ENCODE data around the gene C6orf62. TPM values are rescaled to one million over a fixed set of nuclear protein-coding genes. Genes with fewer than 3 reads are reported as not detected.

C6orf62 gene
- polyA plus RNA-seq, 4 donors: 34.3 to 83.4 (median 49.5) TPM

DNA sequence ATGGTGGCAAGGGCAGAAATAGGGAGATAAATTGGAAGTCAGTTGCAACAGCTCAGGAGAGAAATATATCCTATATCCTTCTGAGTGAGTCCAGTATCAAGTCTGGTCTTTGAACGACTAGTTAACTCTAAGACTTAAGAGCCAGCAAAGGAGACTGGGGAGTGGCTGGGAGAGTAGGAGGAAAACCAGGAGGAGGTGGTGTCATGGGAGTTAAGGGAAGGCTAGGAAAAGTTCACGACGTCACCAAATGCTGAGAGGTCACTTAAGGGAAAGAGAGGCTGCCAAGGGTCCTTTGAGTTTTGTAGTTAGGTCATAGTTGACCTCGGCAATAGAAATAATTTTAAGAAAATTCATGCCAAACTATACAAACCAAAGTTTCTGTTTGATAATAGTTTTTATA lies 27.0 kb downstream of the C6orf62 start:
- no peak overlapping the region for H3K4me3 ChIP-seq (ENCODE audit: low read depth in 1 of 3, low read length in 3 of 3)
- no peaks in the 10 kb centered on the region for H3K27me3 ChIP-seq (ENCODE audit: control insufficient read depth in 3 of 3, insufficient read depth in 3 of 3, low read length in 3 of 3)
- no peaks in the 10 kb centered on the region for H3K9me3 ChIP-seq (ENCODE audit: control insufficient read depth in 2 of 2, insufficient read depth in 1 of 2, low read depth in 1 of 2, low read length in 1 of 2)
- H3K36me3 ChIP-seq (ENCODE audit: control insufficient read depth in 3 of 3, insufficient read depth in 2 of 3, low read depth in 1 of 3, low read length in 3 of 3): no peaks in the 10 kb centered on the region
- no peak for DNase-seq
- 64 to 83% (median 82%) methylated on average over 4 of the region's 4 CpGs for WGBS, 3 donors
- FAIRE-seq: no peak
- H3K4me1 ChIP-seq (ENCODE audit: control insufficient read depth in 3 of 3, insufficient read depth in 2 of 3, low read depth in 1 of 3, low read length in 2 of 3): peaks cover 0 to 14% (median 0%) of the 10 kb centered on the region in 3 donors
- no peak overlapping the region for H3K27ac ChIP-seq (ENCODE audit: low read depth in 1 of 3, low read length in 2 of 3)

DNA sequence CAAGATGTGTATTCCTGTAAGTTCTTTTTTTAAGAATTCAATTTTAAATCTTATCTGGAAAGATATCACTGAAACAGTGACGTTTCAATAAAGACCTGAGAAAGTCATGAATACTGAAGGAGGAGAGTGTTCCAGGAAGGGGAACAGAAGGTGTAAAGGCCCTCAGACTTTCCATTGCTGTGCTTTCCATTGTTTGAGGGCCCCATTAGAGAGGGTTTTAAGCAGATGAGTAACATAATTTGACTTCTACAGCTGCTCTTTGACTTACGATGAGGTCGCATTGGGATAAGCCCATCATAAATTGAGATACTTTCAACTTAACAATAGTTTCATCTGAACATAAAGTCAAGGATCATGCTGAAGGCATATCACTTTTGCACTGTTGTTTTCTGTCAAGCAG lies 27.4 kb downstream of the C6orf62 start:
- H3K27me3 ChIP-seq (ENCODE audit: control insufficient read depth in 3 of 3, insufficient read depth in 3 of 3, low read length in 3 of 3): no peaks in the 10 kb centered on the region
- FAIRE-seq (no peak), DNase-seq (no peak)
- H3K4me1 ChIP-seq (ENCODE audit: control insufficient read depth in 3 of 3, insufficient read depth in 2 of 3, low read depth in 1 of 3, low read length in 2 of 3): peaks cover 0 to 14% (median 0%) of the 10 kb centered on the region in 3 donors
- 78 to 85% (median 83%) methylated on average over 3 of the region's 3 CpGs for WGBS, 3 donors
- H3K9me3 ChIP-seq (ENCODE audit: control insufficient read depth in 2 of 2, insufficient read depth in 1 of 2, low read depth in 1 of 2, low read length in 1 of 2): no peaks in the 10 kb centered on the region
- no peak overlapping the region for H3K27ac ChIP-seq (ENCODE audit: low read depth in 1 of 3, low read length in 2 of 3)
- H3K4me3 ChIP-seq (ENCODE audit: low read depth in 1 of 3, low read length in 3 of 3): no peak overlapping the region
- H3K36me3 ChIP-seq (ENCODE audit: control insufficient read depth in 3 of 3, insufficient read depth in 2 of 3, low read depth in 1 of 3, low read length in 3 of 3): no peaks in the 10 kb centered on the region

DNA sequence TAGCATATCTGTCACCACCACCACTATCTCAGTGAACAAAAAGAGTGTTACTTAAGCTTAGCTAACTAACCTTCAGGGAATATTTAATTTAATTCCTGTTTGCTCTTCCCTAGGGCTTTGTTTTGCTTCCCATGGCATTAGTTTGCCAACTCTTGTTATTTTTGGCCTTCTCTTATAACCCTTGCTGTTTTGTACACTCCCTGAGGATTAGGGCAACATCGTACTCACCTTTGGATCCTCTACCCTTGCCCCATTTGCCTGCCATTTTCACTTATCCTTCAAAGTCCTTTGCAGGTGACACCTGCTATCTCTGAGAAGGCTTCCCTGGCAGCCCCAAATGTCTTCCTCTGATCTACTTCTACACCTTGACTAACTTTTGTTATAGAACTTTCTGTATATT lies 28.4 kb downstream of the C6orf62 start:
- no peaks in the 10 kb centered on the region for H3K36me3 ChIP-seq (ENCODE audit: control insufficient read depth in 3 of 3, insufficient read depth in 2 of 3, low read depth in 1 of 3, low read length in 3 of 3)
- no peaks in the 10 kb centered on the region for H3K9me3 ChIP-seq (ENCODE audit: control insufficient read depth in 2 of 2, insufficient read depth in 1 of 2, low read depth in 1 of 2, low read length in 1 of 2)
- WGBS, 3 donors: 58 to 80% (median 62%) methylated on average over 1 of the region's 1 CpG
- H3K27ac ChIP-seq (ENCODE audit: low read depth in 1 of 3, low read length in 2 of 3): no peak overlapping the region
- FAIRE-seq (no peak), DNase-seq (no peak)
- peaks cover 0 to 14% (median 0%) of the 10 kb centered on the region in 3 donors for H3K4me1 ChIP-seq (ENCODE audit: control insufficient read depth in 3 of 3, insufficient read depth in 2 of 3, low read depth in 1 of 3, low read length in 2 of 3)
- no peaks in the 10 kb centered on the region for H3K27me3 ChIP-seq (ENCODE audit: control insufficient read depth in 3 of 3, insufficient read depth in 3 of 3, low read length in 3 of 3)
- no peak overlapping the region for H3K4me3 ChIP-seq (ENCODE audit: low read depth in 1 of 3, low read length in 3 of 3)

DNA sequence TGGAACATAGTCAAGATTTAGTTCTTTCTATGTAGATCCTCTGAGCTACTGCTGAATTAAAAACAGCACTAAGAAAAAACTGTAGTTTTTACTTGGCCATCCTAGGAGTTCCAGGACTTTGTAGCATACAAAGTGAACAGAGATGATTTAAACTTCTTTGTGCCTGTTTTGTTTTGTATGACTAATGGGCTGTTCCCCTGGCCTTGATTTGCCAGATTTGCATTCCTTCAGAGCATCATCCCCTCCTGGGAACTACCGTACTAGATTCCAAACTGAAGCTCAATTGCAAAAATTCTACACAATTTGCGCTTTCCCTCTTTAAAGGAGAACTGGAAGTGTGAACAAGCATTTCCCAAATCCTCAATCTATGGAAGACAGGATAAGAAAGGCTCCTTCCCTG lies 29.0 kb downstream of the C6orf62 start:
- H3K9me3 ChIP-seq (ENCODE audit: control insufficient read depth in 2 of 2, insufficient read depth in 1 of 2, low read depth in 1 of 2, low read length in 1 of 2): no peaks in the 10 kb centered on the region
- no peaks in the 10 kb centered on the region for H3K27me3 ChIP-seq (ENCODE audit: control insufficient read depth in 3 of 3, insufficient read depth in 3 of 3, low read length in 3 of 3)
- H3K4me1 ChIP-seq (ENCODE audit: control insufficient read depth in 3 of 3, insufficient read depth in 2 of 3, low read depth in 1 of 3, low read length in 2 of 3): peaks cover 0 to 14% (median 0%) of the 10 kb centered on the region in 3 donors
- DNase-seq: no peak
- 91 to 98% (median 95%) methylated on average over 2 of the region's 2 CpGs for WGBS, 3 donors
- no peaks in the 10 kb centered on the region for H3K36me3 ChIP-seq (ENCODE audit: control insufficient read depth in 3 of 3, insufficient read depth in 2 of 3, low read depth in 1 of 3, low read length in 3 of 3)
- no peak overlapping the region for H3K27ac ChIP-seq (ENCODE audit: low read depth in 1 of 3, low read length in 2 of 3)
- H3K4me3 ChIP-seq (ENCODE audit: low read depth in 1 of 3, low read length in 3 of 3): no peak overlapping the region
- FAIRE-seq: no peak

DNA sequence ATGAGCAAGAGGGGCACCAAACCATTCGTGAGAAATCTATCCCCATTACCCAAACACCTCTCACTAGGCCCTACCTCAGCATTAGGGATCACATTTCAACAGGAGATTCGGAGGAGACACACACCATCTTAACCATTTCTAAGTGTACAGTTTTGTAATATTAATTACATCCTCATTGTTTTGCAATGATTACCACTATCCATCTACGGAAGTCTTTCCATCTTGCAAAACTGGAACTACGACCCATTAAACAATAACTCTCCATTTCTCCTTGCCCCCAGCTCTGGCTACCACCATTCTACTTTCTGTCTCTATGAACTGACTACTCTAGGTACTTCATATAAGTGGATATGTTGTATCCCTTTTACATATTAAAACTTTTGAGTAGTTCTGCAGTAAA lies 32.0 kb downstream of the C6orf62 start:
- H3K4me1 ChIP-seq (ENCODE audit: control insufficient read depth in 3 of 3, insufficient read depth in 2 of 3, low read depth in 1 of 3, low read length in 2 of 3): peaks cover 0 to 21% (median 0%) of the 10 kb centered on the region in 3 donors
- DNase-seq (no peak), FAIRE-seq (no peak)
- peaks cover 0 to under 1% (median 0%) of the 10 kb centered on the region in 3 donors for H3K36me3 ChIP-seq (ENCODE audit: control insufficient read depth in 3 of 3, insufficient read depth in 2 of 3, low read depth in 1 of 3, low read length in 3 of 3)
- 87 to 90% (median 90%) methylated on average over 4 of the region's 4 CpGs for WGBS, 3 donors
- H3K9me3 ChIP-seq (ENCODE audit: control insufficient read depth in 2 of 2, insufficient read depth in 1 of 2, low read depth in 1 of 2, low read length in 1 of 2): no peaks in the 10 kb centered on the region
- no peaks in the 10 kb centered on the region for H3K27me3 ChIP-seq (ENCODE audit: control insufficient read depth in 3 of 3, insufficient read depth in 3 of 3, low read length in 3 of 3)
- no peak overlapping the region for H3K4me3 ChIP-seq (ENCODE audit: low read depth in 1 of 3, low read length in 3 of 3)
- H3K27ac ChIP-seq (ENCODE audit: low read depth in 1 of 3, low read length in 2 of 3): no peak overlapping the region

DNA sequence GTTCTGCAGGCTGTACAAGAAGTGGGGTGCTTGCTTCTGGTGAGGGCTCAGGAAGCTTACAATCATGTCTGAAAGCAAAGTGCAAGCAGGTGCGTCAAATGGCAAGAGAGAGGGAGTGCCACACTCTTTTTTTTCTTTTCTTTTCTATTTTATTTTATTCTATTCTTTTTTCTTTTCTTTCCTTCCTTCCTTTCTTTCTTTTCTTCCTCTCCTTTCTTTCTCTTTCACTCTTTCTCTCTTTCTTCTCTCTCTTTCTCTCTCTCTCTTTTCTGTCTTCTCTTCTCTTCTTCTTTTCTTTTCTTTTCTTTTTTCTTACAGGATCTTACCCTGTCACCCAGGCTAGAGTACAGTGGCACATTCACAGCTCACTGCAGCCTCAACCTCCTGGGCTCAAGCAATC lies 32.5 kb downstream of the C6orf62 start:
- Histone ChIP-seq H3K4me1 (ENCODE audit: control insufficient read depth in 3 of 3, insufficient read depth in 2 of 3, low read depth in 1 of 3, low read length in 2 of 3) (peaks cover 0 to 18% (median 0%) of the 10 kb centered on the region in 3 donors), H3K27me3 (ENCODE audit: control insufficient read depth in 3 of 3, insufficient read depth in 3 of 3, low read length in 3 of 3) (no peaks in the 10 kb centered on the region), H3K36me3 (ENCODE audit: control insufficient read depth in 3 of 3, insufficient read depth in 2 of 3, low read depth in 1 of 3, low read length in 3 of 3) (peaks cover 0 to 5% (median 0%) of the 10 kb centered on the region in 3 donors), H3K27ac (ENCODE audit: low read depth in 1 of 3, low read length in 2 of 3) (no peak overlapping the region), H3K4me3 (ENCODE audit: low read depth in 1 of 3, low read length in 3 of 3) (no peak overlapping the region), H3K9me3 (ENCODE audit: control insufficient read depth in 2 of 2, insufficient read depth in 1 of 2, low read depth in 1 of 2, low read length in 1 of 2) (peaks cover 0 to 2% of the 10 kb centered on the region in 2 donors)
- 83 to 92% (median 85%) methylated on average over 1 of the region's 1 CpG for WGBS, 3 donors
- FAIRE-seq: no peak
- DNase-seq: no peak

DNA sequence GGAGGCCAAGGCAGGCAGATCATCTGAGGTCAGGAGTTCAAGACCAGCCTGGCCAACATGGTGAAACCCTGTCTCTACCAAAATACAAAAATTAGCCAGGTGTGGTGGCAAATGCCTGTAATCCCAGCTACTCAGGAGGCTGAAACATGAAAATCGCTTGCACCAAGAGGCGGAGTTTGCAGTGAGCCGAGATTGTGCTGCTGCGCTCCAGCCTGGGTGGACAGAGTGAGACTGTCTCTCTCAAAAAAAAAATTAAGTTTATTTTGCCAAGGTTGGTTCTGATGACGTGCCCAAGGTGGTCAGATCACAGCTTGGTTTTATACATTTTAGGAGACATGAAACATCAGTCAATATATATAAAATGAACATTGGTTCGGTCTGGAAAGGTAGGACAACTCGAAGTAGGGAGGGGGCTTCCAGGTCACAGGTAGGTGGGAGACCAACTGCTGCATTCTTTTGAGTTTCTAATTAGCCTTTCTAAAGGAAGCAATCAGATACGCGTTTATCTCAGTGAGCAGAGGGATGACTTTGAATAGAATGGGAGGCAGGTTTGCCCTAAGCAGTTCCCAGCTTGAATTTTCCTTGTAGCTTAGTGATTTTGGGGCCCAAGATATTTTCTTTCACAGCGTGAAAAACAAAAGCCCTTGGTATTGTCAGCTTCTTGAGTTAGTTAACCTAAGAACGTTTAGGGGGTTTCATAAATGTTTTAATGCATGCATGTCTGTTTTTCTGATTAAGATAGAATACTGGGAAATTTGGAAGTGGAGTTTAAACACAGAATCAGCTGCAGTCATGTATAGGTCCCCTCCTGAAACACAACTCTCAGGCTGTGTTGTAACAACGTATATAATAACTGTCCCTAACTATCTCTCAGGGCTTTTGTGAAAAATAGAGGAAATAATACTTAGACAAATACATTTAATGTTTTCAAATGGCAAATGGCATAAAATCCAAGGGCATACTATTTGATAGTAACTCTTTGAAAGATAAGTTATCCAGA lies 35.4 kb downstream of the C6orf62 start:
- Histone ChIP-seq H3K27ac (ENCODE audit: low read depth in 1 of 3, low read length in 2 of 3) (peak overlapping the region in 1 of 3 donors; percentile 50), H3K9me3 (ENCODE audit: control insufficient read depth in 2 of 2, insufficient read depth in 1 of 2, low read depth in 1 of 2, low read length in 1 of 2) (peaks cover 0 to 5% of the 10 kb centered on the region in 2 donors), H3K4me3 (ENCODE audit: low read depth in 1 of 3, low read length in 3 of 3) (no peak overlapping the region), H3K27me3 (ENCODE audit: control insufficient read depth in 3 of 3, insufficient read depth in 3 of 3, low read length in 3 of 3) (no peaks in the 10 kb centered on the region), H3K4me1 (ENCODE audit: control insufficient read depth in 3 of 3, insufficient read depth in 2 of 3, low read depth in 1 of 3, low read length in 2 of 3) (peaks cover 0 to 11% (median 0%) of the 10 kb centered on the region in 3 donors), H3K36me3 (ENCODE audit: control insufficient read depth in 3 of 3, insufficient read depth in 2 of 3, low read depth in 1 of 3, low read length in 3 of 3) (peaks cover 0 to 7% (median 0%) of the 10 kb centered on the region in 3 donors)
- DNase-seq: no peak
- WGBS, 3 donors: 77 to 84% (median 80%) methylated on average over 12 of the region's 12 CpGs
- no peak for FAIRE-seq

DNA sequence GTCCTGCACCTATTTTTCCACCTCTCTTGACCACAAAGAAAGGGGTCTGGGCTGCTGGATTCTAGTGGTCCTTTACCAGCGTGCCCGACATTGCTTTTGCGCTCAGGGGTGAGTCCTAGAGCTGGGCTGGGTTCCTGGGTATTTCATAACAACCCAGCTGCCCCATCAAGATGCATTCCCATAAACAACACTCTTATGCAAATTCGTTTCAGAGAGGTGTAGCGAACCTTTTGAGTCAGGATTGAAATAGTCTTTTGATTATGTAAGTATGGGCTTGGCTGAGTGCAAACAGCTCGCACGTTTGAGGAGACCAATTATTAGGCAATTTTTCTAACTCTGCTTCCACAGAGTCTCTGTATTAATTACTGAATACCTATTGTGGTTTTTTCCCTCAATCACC lies 38.4 kb downstream of the C6orf62 start:
- H3K4me1 ChIP-seq (ENCODE audit: control insufficient read depth in 3 of 3, insufficient read depth in 2 of 3, low read depth in 1 of 3, low read length in 2 of 3): peaks cover 0 to 14% (median 0%) of the 10 kb centered on the region in 3 donors
- WGBS, 3 donors: 88 to 90% (median 89%) methylated on average over 7 of the region's 7 CpGs
- no peak overlapping the region for H3K4me3 ChIP-seq (ENCODE audit: low read depth in 1 of 3, low read length in 3 of 3)
- peaks cover 0 to 7% (median 0%) of the 10 kb centered on the region in 3 donors for H3K36me3 ChIP-seq (ENCODE audit: control insufficient read depth in 3 of 3, insufficient read depth in 2 of 3, low read depth in 1 of 3, low read length in 3 of 3)
- no peak for FAIRE-seq
- no peak for DNase-seq
- no peaks in the 10 kb centered on the region for H3K27me3 ChIP-seq (ENCODE audit: control insufficient read depth in 3 of 3, insufficient read depth in 3 of 3, low read length in 3 of 3)
- H3K9me3 ChIP-seq (ENCODE audit: control insufficient read depth in 2 of 2, insufficient read depth in 1 of 2, low read depth in 1 of 2, low read length in 1 of 2): peaks cover 0 to 9% of the 10 kb centered on the region in 2 donors
- no peak overlapping the region for H3K27ac ChIP-seq (ENCODE audit: low read depth in 1 of 3, low read length in 2 of 3)
